SK-N-SH (cell line): Measurements from ENCODE around the gene TRIOBP. TPM values are rescaled to one million over a fixed set of nuclear protein-coding genes. Genes with fewer than 3 reads are reported as not detected.

ENCODE experiments used
- CTCF ChIA-PET: fragments of 300-600, 350-600 bp; formaldehyde crosslinking; extraction: SDS; loops from one replicate; lab custom pipeline; 2021; lab: Yijun Ruan, JAX
- POLR2A ChIA-PET: fragments of 350-600 bp; sonication (Branson Sonifier 250); formaldehyde crosslinking; extraction: SDS; loops from one replicate; lab custom pipeline; 2020; ENCODE audit warnings: antibody characterized with exemption, inconsistent platforms; lab: Yijun Ruan, JAX
- DNase-seq: peaks from one replicate; pipeline ENCODE4 v3.0.0; 2012
- H2AFZ ChIP-seq: fragments of 200-600 bp; sonication (generic); 2 replicates; pipeline ENCODE4 v1.8.1; 2016; ENCODE audit warnings: antibody characterized with exemption, mild to moderate bottlenecking, low read depth
- H3F3A ChIP-seq: fragments of 200-600 bp; sonication (generic); replicated peaks from 2 replicates; pipeline ENCODE3; 2016; ENCODE audit warnings: antibody characterized with exemption, mild to moderate bottlenecking; ENCODE audit not compliant: insufficient read depth
- H3K27ac ChIP-seq, 2 experiments: fragments of 200-500 bp in 1 of 2; fragments of 200-600 bp in 1 of 2; sonication (Bioruptor generic) in 1 of 2; sonication (generic), shearing (Covaris generic) in 1 of 2; 2 replicates each; pipeline versions ENCODE4 v1.5.1 to v1.6.1; 2014 to 2016; ENCODE audit warnings: low read depth in 2 of 2, inconsistent platforms in 1 of 2, low read length in 1 of 2, mild to moderate bottlenecking in 1 of 2, mixed read lengths in 1 of 2
- H3K27me3 ChIP-seq: fragments of 200-600 bp; sonication (generic), shearing (Covaris generic); 2 replicates; pipeline ENCODE4 v1.6.1; 2016; ENCODE audit warnings: mixed run types; ENCODE audit not compliant: insufficient read depth
- H3K36me3 ChIP-seq, 2 experiments: fragments of 200-500 bp in 1 of 2; fragments of 200-600 bp in 1 of 2; sonication (Bioruptor generic) in 1 of 2; sonication (generic) in 1 of 2; replicated peaks in 1 of 2; 2 replicates each; pipeline versions ENCODE3 to v1.5.1; 2014 to 2016; ENCODE audit warnings: low read length in 1 of 2, mild to moderate bottlenecking in 1 of 2; ENCODE audit not compliant: insufficient read depth in 2 of 2, control insufficient read depth in 1 of 2
- H3K4me1 ChIP-seq, 2 experiments: fragments of 200-500 bp in 1 of 2; fragments of 200-600 bp in 1 of 2; sonication (Bioruptor generic) in 1 of 2; sonication (generic), shearing (Covaris generic) in 1 of 2; 2 replicates each; pipeline versions ENCODE4 v1.5.1 to v1.6.1; 2014 to 2016; ENCODE audit warnings: low read depth in 1 of 2, low read length in 1 of 2, mixed run types in 1 of 2; ENCODE audit not compliant: insufficient read depth in 2 of 2, control insufficient read depth in 1 of 2
- H3K4me2 ChIP-seq: fragments of 200-600 bp; sonication (generic), shearing (Covaris generic); 2 replicates; pipeline ENCODE4 v1.6.1; 2017; ENCODE audit warnings: mixed run types
- H3K4me3 ChIP-seq, 2 experiments: fragments of 200-500 bp in 1 of 2; fragments of 200-600 bp in 1 of 2; sonication (Bioruptor generic) in 1 of 2; sonication (generic), shearing (Covaris generic) in 1 of 2; 2 replicates each; pipeline versions ENCODE4 v1.5.1 to v1.8.1; 2014 to 2016; ENCODE audit warnings: low read depth in 2 of 2, inconsistent platforms in 1 of 2, low read length in 1 of 2, mild to moderate bottlenecking in 1 of 2, mixed read lengths in 1 of 2, moderate library complexity in 1 of 2
- H3K79me2 ChIP-seq: fragments of 200-600 bp; sonication (generic); 2 replicates; pipeline ENCODE4 v1.8.1; 2017; ENCODE audit warnings: mild to moderate bottlenecking; ENCODE audit not compliant: insufficient read depth
- H3K9ac ChIP-seq: fragments of 200-600 bp; sonication (generic); 2 replicates; pipeline ENCODE4 v1.6.1; 2017; ENCODE audit warnings: mixed run types
- H3K9me2 ChIP-seq: fragments of 200-600 bp; sonication (generic); 2 replicates; pipeline ENCODE4 v1.6.1; 2017; ENCODE audit warnings: mixed run types
- H3K9me3 ChIP-seq: fragments of 200-600 bp; sonication (generic); 2 replicates; pipeline ENCODE4 v1.6.1; 2017; ENCODE audit warnings: mixed run types, mild to moderate bottlenecking, moderate library complexity
- H4K20me1 ChIP-seq: fragments of 200-600 bp; sonication (generic); 2 replicates; pipeline ENCODE4 v1.6.1; 2017; ENCODE audit warnings: mild to moderate bottlenecking, mixed run types; ENCODE audit not compliant: insufficient read depth
- CHD2 ChIP-seq: fragments of 150-350 bp; IDR thresholded peaks from 2 replicates; pipeline ENCODE4 v1.6.1; 2018; ENCODE audit warnings: low read length; ENCODE audit not compliant: partially characterized antibody
- CTCF ChIP-seq: fragments of 200-600 bp; sonication (generic); IDR thresholded peaks from 2 replicates; pipeline ENCODE4 v1.6.1; 2017; ENCODE audit warnings: antibody characterized with exemption, mild to moderate bottlenecking, moderate library complexity
- ELF1 ChIP-seq: IDR thresholded peaks from 2 replicates; pipeline ENCODE4 v1.4.0; 2012
- FOSL2 ChIP-seq: IDR thresholded peaks from 2 replicates; pipeline ENCODE4 v1.4.0; 2012; ENCODE audit warnings: low read depth, mild to moderate bottlenecking, moderate library complexity, borderline replicate concordance
- GABPA ChIP-seq: IDR thresholded peaks from 2 replicates; pipeline ENCODE4 v1.4.0; 2012; ENCODE audit warnings: low read depth, mild to moderate bottlenecking
- GATA2 ChIP-seq: sonication (generic); formaldehyde crosslinking; IDR thresholded peaks from 2 replicates; pipeline ENCODE4 v1.5.0; 2020; ENCODE audit warnings: mild to moderate bottlenecking, missing genetic modification reagents
- JUND ChIP-seq: IDR thresholded peaks from 2 replicates; pipeline ENCODE4 v1.4.0; 2012
- MAX ChIP-seq: IDR thresholded peaks from 2 replicates; pipeline ENCODE4 v1.4.0; 2012; ENCODE audit warnings: low read depth
- MEF2A ChIP-seq: IDR thresholded peaks from 2 replicates; pipeline ENCODE4 v1.4.0; 2012; ENCODE audit warnings: low read depth, borderline replicate concordance
- RCOR1 ChIP-seq: fragments of 150-350 bp; IDR thresholded peaks from 2 replicates; pipeline ENCODE4 v1.6.1; 2017; ENCODE audit warnings: antibody characterized with exemption, low read length
- REST ChIP-seq: IDR thresholded peaks from 2 replicates; pipeline ENCODE4 v1.6.1; 2012; ENCODE audit warnings: mild to moderate bottlenecking, low read depth, low read length, moderate library complexity
- RFX5 ChIP-seq: IDR thresholded peaks from 2 replicates; pipeline ENCODE4 v1.6.1; 2012; ENCODE audit warnings: mild to moderate bottlenecking, improper control_type of control experiment, low read length
- SIN3A ChIP-seq: IDR thresholded peaks from 2 replicates; pipeline ENCODE4 v1.6.1; 2012; ENCODE audit warnings: low read depth, mild to moderate bottlenecking, low read length, moderate library complexity, borderline replicate concordance
- SMC3 ChIP-seq: IDR thresholded peaks from 2 replicates; pipeline ENCODE4 v1.6.1; 2012; ENCODE audit warnings: low read depth, low read length, improper control_type of control experiment
- TAF1 ChIP-seq: IDR thresholded peaks from 2 replicates; pipeline ENCODE4 v1.6.1; 2012; ENCODE audit warnings: low read depth, mild to moderate bottlenecking, low read length, moderate library complexity, borderline replicate concordance
- TCF12 ChIP-seq: IDR thresholded peaks from 2 replicates; pipeline ENCODE4 v1.4.0; 2012
- TEAD4 ChIP-seq: IDR thresholded peaks from 2 replicates; pipeline ENCODE4 v1.4.0; 2012; ENCODE audit warnings: mild to moderate bottlenecking, borderline replicate concordance; ENCODE audit not compliant: insufficient read depth
- USF2 ChIP-seq: fragments of 150-350 bp; IDR thresholded peaks from 2 replicates; pipeline ENCODE4 v1.6.1; 2017; ENCODE audit warnings: antibody characterized with exemption, low read length, low read depth, borderline replicate concordance
- YY1 ChIP-seq: IDR thresholded peaks from 2 replicates; pipeline ENCODE4 v1.4.0; 2012; ENCODE audit warnings: low read depth, mild to moderate bottlenecking
- ZBTB33 ChIP-seq: IDR thresholded peaks from 2 replicates; pipeline ENCODE4 v1.4.0; 2012; ENCODE audit warnings: low read depth, borderline replicate concordance
- WGBS: methylation state at CpG from one replicate; pipeline ENCODE4 v1.1.6; 2017; ENCODE audit warnings: low lambda C conversion rate; 5-methylcytosine and 5-hydroxymethylcytosine counted together
- polyA plus RNA-seq, 3 experiments: library from polyadenylated mRNA; depleted of rRNA; stranded (reverse); fragments of >200 nt; gene quantifications; 2 replicates each; pipeline ENCODE4 v1.2.3, GENCODE V29; 2012

Gene TRIOBP
- polyA plus RNA-seq, 1 of the 3 experiments (the other 2 are of a cell fraction) = 43.6 TPM

- no peak overlapping the region for H2AFZ ChIP-seq
- H4K20me1 ChIP-seq = 0 out of 2 replicates have a peak, but pooled peaks cover 4% of the 10 kb centered on the region
- no peaks in the 10 kb centered on the region for H3F3A ChIP-seq
- no peaks in the 10 kb centered on the region for H3K79me2 ChIP-seq
- CTCF ChIA-PET = interaction anchor here (1.4 to 44.3 kb wide), 3 partner anchors 13 to 41 kb away, joined by 6 to 898 read pairs (median 898); partner anchors contain the start of genes LGALS1, NOL12, PDXP and SH3BP1
- 94% methylated on average over 6 of the region's 9 CpGs for WGBS
- POLR2A ChIA-PET = no interaction called here
- TF ChIP-seq RCOR1 (no peak), ZBTB33 (no peak), CTCF (no peak), YY1 (no peak), ELF1 (no peak), SIN3A (no peak), CHD2 (no peak), MEF2A (no peak)
- H3K9me3 ChIP-seq = no peaks in the 10 kb centered on the region
- no peak for DNase-seq
- no peak overlapping the region for H3K9ac ChIP-seq
- peaks cover 0 to 6% of the 10 kb centered on the region in 2 experiments; a peak in 1 of 4 replicates for H3K4me1 ChIP-seq
- H3K36me3 ChIP-seq = peaks cover 11 to 14% of the 10 kb centered on the region in 2 experiments
- no peak overlapping the region for H3K27ac ChIP-seq
- no peaks in the 10 kb centered on the region for H3K9me2 ChIP-seq
- H3K27me3 ChIP-seq = no peaks in the 10 kb centered on the region
- no peak overlapping the region for H3K4me3 ChIP-seq
- H3K4me2 ChIP-seq = no peak overlapping the region
Measured at GRCh38 chr22:37647317-37647716, 49.5 kb upstream of the TRIOBP start.

GRCh38 chr22:37647928-37648327, 48.9 kb upstream of the TRIOBP start:
- no peak overlapping the region for H2AFZ ChIP-seq
- H3K36me3 ChIP-seq = peaks cover 9 to 14% of the 10 kb centered on the region in 2 experiments
- POLR2A ChIA-PET = no interaction called here
- peaks cover 0 to 6% of the 10 kb centered on the region in 2 experiments; a peak in 1 of 4 replicates for H3K4me1 ChIP-seq
- 93% methylated on average over 3 of the region's 9 CpGs for WGBS
- H3K79me2 ChIP-seq = no peaks in the 10 kb centered on the region
- no peak overlapping the region for H3K9ac ChIP-seq
- no peak overlapping the region for H3K4me3 ChIP-seq
- H3K27me3 ChIP-seq = no peaks in the 10 kb centered on the region
- H4K20me1 ChIP-seq = 0 out of 2 replicates have a peak, but pooled peaks cover 4% of the 10 kb centered on the region
- no peaks in the 10 kb centered on the region for H3K9me3 ChIP-seq
- H3K9me2 ChIP-seq = no peaks in the 10 kb centered on the region
- no peaks in the 10 kb centered on the region for H3F3A ChIP-seq
- no peak overlapping the region for H3K4me2 ChIP-seq
- CTCF ChIA-PET = interaction anchor here (1.4 to 44.3 kb wide), 3 partner anchors 14 to 41 kb away, joined by 6 to 898 read pairs (median 898); partner anchors contain the start of genes LGALS1, NOL12, PDXP and SH3BP1
- DNase-seq = peak; percentile 50
- no peak overlapping the region for H3K27ac ChIP-seq
- TF ChIP-seq REST = no peak
- no peak for TF ChIP-seq ELF1
- no peak for TF ChIP-seq SMC3
- TF ChIP-seq GABPA = no peak
- no peak for TF ChIP-seq RFX5
- no peak for TF ChIP-seq TEAD4
- TF ChIP-seq FOSL2 = no peak
- no peak for TF ChIP-seq USF2
- no peak for TF ChIP-seq YY1
- no peak for TF ChIP-seq GATA2 (CRISPR knock-in tag)
- no peak for TF ChIP-seq MAX
- no peak for TF ChIP-seq TAF1
- no peak for TF ChIP-seq TCF12
- TF ChIP-seq JUND = no peak
- no peak for TF ChIP-seq CHD2
